IPS DF 6.9 (cell line): ENCODE measurements around the gene ZFX.
A peak's percentile ranks its signal among the peaks of the same experiment; 100 is the strongest.

ENCODE experiments used
- DNase-seq: peaks from one replicate; pipeline ENCODE4 v3.0.0-alpha.2; 2013; ENCODE audit warnings: low read depth, low spot score
- H3K27ac ChIP-seq: one replicate; pipeline ENCODE4 v1.5.1; 2013; ENCODE audit warnings: low read length, control low read depth
- H3K27me3 ChIP-seq: 2 replicates; pipeline ENCODE4 v1.6.1; 2013; ENCODE audit warnings: mild to moderate bottlenecking, low read length; ENCODE audit not compliant: control insufficient read depth, insufficient read depth
- H3K36me3 ChIP-seq: 2 replicates; pipeline ENCODE4 v1.6.1; 2013; ENCODE audit warnings: low read length; ENCODE audit not compliant: control insufficient read depth, insufficient read depth
- H3K4me1 ChIP-seq: 2 replicates; pipeline ENCODE4 v1.6.1; 2013; ENCODE audit warnings: low read length; ENCODE audit not compliant: control insufficient read depth, insufficient read depth
- H3K4me3 ChIP-seq: 2 replicates; pipeline ENCODE4 v1.5.1; 2013; ENCODE audit warnings: mild to moderate bottlenecking, low read length
- H3K9me3 ChIP-seq: 2 replicates; pipeline ENCODE4 v1.6.1; 2013; ENCODE audit warnings: low read length, inconsistent platforms; ENCODE audit not compliant: control insufficient read depth, insufficient read depth
- WGBS: extraction: QIAGEN DNeasy Blood & Tissue Kit; methylation state at CpG from one replicate; pipeline ENCODE4 v1.1.7; 2013; ENCODE audit warnings: mixed read lengths, missing lambda C conversion rate; ENCODE audit not compliant: insufficient read length, insufficient coverage; 5-methylcytosine and 5-hydroxymethylcytosine counted together

Gene ZFX

GRCh38 chrX:24257011-24257410, 107.5 kb downstream of the ZFX start:
- Histone ChIP-seq H3K4me1 (no peaks in the 10 kb centered on the region), H3K27ac (no peak overlapping the region), H3K4me3 (no peak overlapping the region), H3K27me3 (no peaks in the 10 kb centered on the region), H3K36me3 (no peaks in the 10 kb centered on the region), H3K9me3 (no peaks in the 10 kb centered on the region)
- no CpG with 5 or more reads among the region's 1 CpG for WGBS
- DNase-seq: no peak

GRCh38 chrX:24259544-24260240, 110.2 kb downstream of the ZFX start:
- no CpG with 5 or more reads among the region's 9 CpGs for WGBS
- peak; percentile 11 for DNase-seq
- Histone ChIP-seq H3K27ac (no peak overlapping the region), H3K36me3 (no peaks in the 10 kb centered on the region), H3K4me3 (no peak overlapping the region), H3K9me3 (no peaks in the 10 kb centered on the region), H3K4me1 (no peaks in the 10 kb centered on the region), H3K27me3 (no peaks in the 10 kb centered on the region)

GRCh38 chrX:24260842-24261550, 111.5 kb downstream of the ZFX start:
- WGBS: no CpG with 5 or more reads among the region's 10 CpGs
- Histone ChIP-seq H3K9me3 (no peaks in the 10 kb centered on the region), H3K27me3 (no peaks in the 10 kb centered on the region), H3K27ac (no peak overlapping the region), H3K36me3 (no peaks in the 10 kb centered on the region), H3K4me1 (no peaks in the 10 kb centered on the region), H3K4me3 (no peak overlapping the region)
- no peak for DNase-seq

GRCh38 chrX:24262309-24262708, 112.8 kb downstream of the ZFX start:
- no peak overlapping the region for H3K27ac ChIP-seq
- no CpG with 5 or more reads among the region's 3 CpGs for WGBS
- no peak overlapping the region for H3K4me3 ChIP-seq
- H3K9me3 ChIP-seq: no peaks in the 10 kb centered on the region
- no peaks in the 10 kb centered on the region for H3K27me3 ChIP-seq
- DNase-seq: no peak
- no peaks in the 10 kb centered on the region for H3K4me1 ChIP-seq
- H3K36me3 ChIP-seq: no peaks in the 10 kb centered on the region

DNA sequence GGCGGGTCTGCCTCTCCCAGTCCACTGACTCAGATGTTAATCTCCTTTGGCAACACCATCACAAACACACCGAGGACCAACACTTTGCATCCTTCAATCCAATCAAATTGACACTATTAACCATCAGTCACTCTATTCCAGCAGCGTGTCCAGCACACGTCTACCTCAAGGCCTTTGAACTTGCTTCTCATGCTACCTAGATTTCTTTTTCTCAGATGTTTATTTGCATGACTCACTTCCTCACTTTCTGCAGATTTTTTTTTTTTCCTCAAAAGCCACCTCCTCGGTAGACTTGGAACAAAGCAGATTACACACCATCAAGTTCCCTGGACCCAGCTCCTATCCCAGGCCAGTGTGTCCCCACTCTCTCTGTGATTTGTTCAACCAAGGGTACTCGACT, 114.9 kb downstream of the ZFX start:
- Histone ChIP-seq H3K4me1 (no peaks in the 10 kb centered on the region), H3K27me3 (no peaks in the 10 kb centered on the region), H3K4me3 (no peak overlapping the region), H3K9me3 (no peaks in the 10 kb centered on the region), H3K36me3 (no peaks in the 10 kb centered on the region), H3K27ac (no peak overlapping the region)
- no CpG with 5 or more reads among the region's 6 CpGs for WGBS
- no peak for DNase-seq
